DND-41 (cell line): ENCODE results near the gene LTBP1.

Experiments
- ATAC-seq: fragments of 200-7000 bp; cut with Tn5 transposase; 3 replicates; pipeline ENCODE4 v1.9.1; 2021; ENCODE audit warnings: low read depth; ENCODE audit not compliant: insufficient read depth
- DNase-seq: peaks from one replicate; pipeline ENCODE4 v3.0.0-alpha.2; 2020
- H2AFZ ChIP-seq: 2 replicates; pipeline ENCODE4 v1.6.0; 2012; ENCODE audit warnings: low read depth, low read length
- H3K27ac ChIP-seq: 2 replicates; pipeline ENCODE4 v1.5.1; 2012; ENCODE audit warnings: low read length, inconsistent platforms
- H3K27me3 ChIP-seq: fragments of 200-600 bp; sonication (generic); 2 replicates; pipeline ENCODE4 v1.6.0; 2012; ENCODE audit warnings: low read length, mild to moderate bottlenecking, inconsistent platforms; ENCODE audit not compliant: insufficient read depth, poor library complexity
- H3K36me3 ChIP-seq: 2 replicates; pipeline ENCODE4 v1.5.1; 2012; ENCODE audit warnings: low read length, inconsistent platforms; ENCODE audit not compliant: insufficient read depth
- H3K4me1 ChIP-seq: 2 replicates; pipeline ENCODE4 v1.5.1; 2012; ENCODE audit warnings: mild to moderate bottlenecking, low read length; ENCODE audit not compliant: insufficient read depth
- H3K4me2 ChIP-seq: 2 replicates; pipeline ENCODE4 v1.6.0; 2012; ENCODE audit warnings: mild to moderate bottlenecking, moderate library complexity, low read length, inconsistent platforms; ENCODE audit not compliant: insufficient read depth
- H3K4me3 ChIP-seq, 2 experiments: fragments of 200-600 bp in 1 of 2; shearing (Covaris generic) in 1 of 2; 2 replicates each; pipeline ENCODE4 v1.5.1; 2012 to 2016; ENCODE audit warnings: inconsistent platforms in 2 of 2, low read length in 2 of 2, mild to moderate bottlenecking in 2 of 2, low read depth in 1 of 2, moderate library complexity in 1 of 2
- H3K79me2 ChIP-seq: 2 replicates; pipeline ENCODE4 v1.6.0; 2012; ENCODE audit warnings: low read length, inconsistent platforms; ENCODE audit not compliant: insufficient read depth
- H3K9ac ChIP-seq: 2 replicates; pipeline ENCODE4 v1.6.0; 2012; ENCODE audit warnings: low read depth, mild to moderate bottlenecking, inconsistent platforms, low read length, moderate library complexity
- H3K9me3 ChIP-seq: 2 replicates; pipeline ENCODE4 v1.5.1; 2012; ENCODE audit warnings: low read length, moderate library complexity, mild to moderate bottlenecking, inconsistent platforms; ENCODE audit not compliant: insufficient read depth, severe bottlenecking
- H4K20me1 ChIP-seq: 2 replicates; pipeline ENCODE4 v1.6.0; 2012; ENCODE audit warnings: low read length; ENCODE audit not compliant: insufficient read depth
- EZH2 ChIP-seq: IDR thresholded peaks from 3 replicates; pipeline ENCODE4 v1.6.1; 2012; ENCODE audit warnings: borderline replicate concordance, low read depth, mild to moderate bottlenecking, moderate library complexity, low read length, inconsistent platforms; ENCODE audit not compliant: severe bottlenecking
- TF ChIP-seq, protein P1 (sequence below): IDR thresholded peaks from 2 replicates; pipeline ENCODE4 v1.5.1; 2012; ENCODE audit warnings: borderline replicate concordance, low read length, moderate library complexity, mild to moderate bottlenecking; ENCODE audit not compliant: poor library complexity, severe bottlenecking; ENCODE audit errors: extremely low read depth

Gene LTBP1

DNA sequence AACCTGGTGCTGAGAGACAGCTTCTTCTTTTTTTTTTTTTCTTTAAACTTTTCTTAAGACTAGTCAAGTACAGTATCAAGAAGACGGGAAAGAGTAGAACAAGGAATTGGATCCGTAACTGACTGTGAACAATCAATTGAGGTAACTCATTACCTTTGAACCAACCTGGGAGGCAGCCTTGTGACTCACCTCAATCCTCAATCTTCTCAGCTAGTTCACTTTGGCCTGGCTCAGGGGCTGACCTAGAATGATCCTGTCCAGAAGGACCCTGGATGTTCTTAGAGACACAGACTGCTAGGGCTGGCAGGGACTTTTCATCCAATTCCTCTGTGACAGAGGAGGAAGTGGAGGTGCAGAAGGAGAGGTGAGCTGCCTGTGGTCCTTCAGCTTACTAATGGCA, 1.5 kb upstream of the LTBP1 start:
- no peaks in the 10 kb centered on the region for H3K79me2 ChIP-seq
- no peak overlapping the region for H3K4me2 ChIP-seq
- peaks cover 10% of the 10 kb centered on the region; the same call in 1 of the 2 replicates for H3K4me1 ChIP-seq
- H3K27me3 ChIP-seq: peaks cover 18% of the 10 kb centered on the region
- H3K27ac ChIP-seq: no peak overlapping the region
- ATAC-seq: no peak
- H3K4me3 ChIP-seq: no peak overlapping the region
- no peaks in the 10 kb centered on the region for H3K36me3 ChIP-seq
- no peak for DNase-seq
- H3K9me3 ChIP-seq: no peaks in the 10 kb centered on the region
- H4K20me1 ChIP-seq: no peaks in the 10 kb centered on the region
- no peak overlapping the region for H2AFZ ChIP-seq
- TF ChIP-seq, protein P1, sequence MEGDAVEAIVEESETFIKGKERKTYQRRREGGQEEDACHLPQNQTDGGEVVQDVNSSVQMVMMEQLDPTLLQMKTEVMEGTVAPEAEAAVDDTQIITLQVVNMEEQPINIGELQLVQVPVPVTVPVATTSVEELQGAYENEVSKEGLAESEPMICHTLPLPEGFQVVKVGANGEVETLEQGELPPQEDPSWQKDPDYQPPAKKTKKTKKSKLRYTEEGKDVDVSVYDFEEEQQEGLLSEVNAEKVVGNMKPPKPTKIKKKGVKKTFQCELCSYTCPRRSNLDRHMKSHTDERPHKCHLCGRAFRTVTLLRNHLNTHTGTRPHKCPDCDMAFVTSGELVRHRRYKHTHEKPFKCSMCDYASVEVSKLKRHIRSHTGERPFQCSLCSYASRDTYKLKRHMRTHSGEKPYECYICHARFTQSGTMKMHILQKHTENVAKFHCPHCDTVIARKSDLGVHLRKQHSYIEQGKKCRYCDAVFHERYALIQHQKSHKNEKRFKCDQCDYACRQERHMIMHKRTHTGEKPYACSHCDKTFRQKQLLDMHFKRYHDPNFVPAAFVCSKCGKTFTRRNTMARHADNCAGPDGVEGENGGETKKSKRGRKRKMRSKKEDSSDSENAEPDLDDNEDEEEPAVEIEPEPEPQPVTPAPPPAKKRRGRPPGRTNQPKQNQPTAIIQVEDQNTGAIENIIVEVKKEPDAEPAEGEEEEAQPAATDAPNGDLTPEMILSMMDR: no peak
- no peak for TF ChIP-seq EZH2
- H3K9ac ChIP-seq: no peak overlapping the region

DNA sequence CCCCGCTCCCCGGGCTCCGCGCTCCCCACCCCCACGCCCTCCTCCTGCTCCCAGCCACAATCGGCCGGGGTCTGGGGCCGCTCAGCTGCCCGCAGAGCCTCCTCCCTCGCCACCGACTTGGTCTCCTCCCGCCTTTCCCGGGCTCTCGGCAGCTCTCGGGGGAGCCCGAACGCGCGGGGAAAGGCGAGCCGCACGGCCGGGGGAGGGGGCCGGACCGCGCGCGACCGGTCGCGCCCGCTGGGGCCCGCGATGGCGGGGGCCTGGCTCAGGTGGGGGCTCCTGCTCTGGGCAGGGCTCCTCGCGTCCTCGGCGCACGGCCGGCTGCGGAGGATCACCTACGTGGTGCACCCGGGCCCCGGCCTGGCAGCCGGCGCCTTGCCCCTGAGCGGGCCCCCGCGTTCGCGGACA, 327 bp downstream of the LTBP1 start:
- H3K4me1 ChIP-seq: peaks cover 10% of the 10 kb centered on the region; the same call in 1 of the 2 replicates
- peak; percentile 10 for ATAC-seq
- H3K4me3 ChIP-seq: peak overlapping the region; percentile 27 to 63; a peak in 3 of 4 replicates
- no peaks in the 10 kb centered on the region for H3K79me2 ChIP-seq
- H3K4me2 ChIP-seq: peak overlapping the region; percentile 77
- H4K20me1 ChIP-seq: no peaks in the 10 kb centered on the region
- H3K9me3 ChIP-seq: no peaks in the 10 kb centered on the region
- TF ChIP-seq EZH2: no peak
- TF ChIP-seq, protein P1: no peak
- no peak for DNase-seq
- H2AFZ ChIP-seq: peak overlapping the region; percentile 57
- no peaks in the 10 kb centered on the region for H3K36me3 ChIP-seq
- peak overlapping the region; percentile 54 for H3K9ac ChIP-seq
- no peak overlapping the region for H3K27ac ChIP-seq
- peaks cover 18% of the 10 kb centered on the region for H3K27me3 ChIP-seq

DNA sequence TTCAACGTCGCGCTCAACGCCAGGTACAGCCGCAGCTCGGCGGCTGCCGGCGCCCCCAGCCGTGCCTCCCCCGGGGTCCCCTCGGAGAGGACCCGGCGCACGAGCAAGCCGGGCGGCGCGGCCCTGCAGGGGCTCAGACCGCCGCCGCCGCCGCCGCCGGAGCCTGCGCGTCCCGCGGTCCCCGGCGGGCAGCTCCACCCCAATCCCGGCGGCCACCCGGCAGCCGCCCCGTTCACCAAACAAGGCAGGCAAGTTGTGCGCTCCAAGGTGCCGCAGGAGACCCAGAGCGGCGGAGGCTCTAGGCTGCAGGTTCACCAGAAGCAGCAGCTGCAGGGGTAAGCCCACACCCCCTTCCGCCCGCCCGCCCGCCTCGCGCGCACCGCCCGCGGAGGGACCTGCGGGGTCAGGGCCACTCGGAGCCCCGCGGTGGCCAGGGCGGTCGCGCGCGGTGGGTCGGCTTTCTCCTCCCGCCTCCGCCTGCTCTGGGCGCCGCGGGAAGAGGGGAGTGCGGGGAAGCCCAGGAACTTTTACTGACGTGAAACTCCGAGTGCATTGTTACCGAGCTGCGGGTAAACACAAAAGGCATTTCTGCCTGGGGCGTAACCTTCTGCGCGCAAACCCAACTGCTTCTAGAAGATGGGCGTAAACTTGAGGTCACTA, 861 bp downstream of the LTBP1 start:
- H4K20me1 ChIP-seq: no peaks in the 10 kb centered on the region
- H3K79me2 ChIP-seq: no peaks in the 10 kb centered on the region
- peaks cover 18% of the 10 kb centered on the region for H3K27me3 ChIP-seq
- H3K4me3 ChIP-seq: peak overlapping the region; percentile 27 to 63; a peak in 3 of 4 replicates
- no peaks in the 10 kb centered on the region for H3K36me3 ChIP-seq
- peaks cover 10% of the 10 kb centered on the region; the same call in 1 of the 2 replicates for H3K4me1 ChIP-seq
- TF ChIP-seq EZH2: no peak
- TF ChIP-seq, protein P1: no peak
- H3K9me3 ChIP-seq: no peaks in the 10 kb centered on the region
- H3K9ac ChIP-seq: peak overlapping the region; percentile 54
- no peak overlapping the region for H3K27ac ChIP-seq
- DNase-seq (peak; percentile 39), ATAC-seq (peak; percentile 64)
- H2AFZ ChIP-seq: peak overlapping the region; percentile 57
- peak overlapping the region; percentile 77 for H3K4me2 ChIP-seq
